Measurements from ENCODE around the gene FHL1.

- TF ChIP-seq CTCF (IDR thresholded peaks at IDR 0.05; ENCODE audit: low read depth, low read length) (no peak), MAX (IDR thresholded peaks at IDR 0.05; ENCODE audit: low read depth, low read length) (no peak)
Measured at GRCh38 chrX:136141569-136141968, 5.8 kb upstream of the FHL1 start.
